ENCODE measurements around the gene KCNAB1. TPM values are rescaled to one million over a fixed set of nuclear protein-coding genes. Genes with fewer than 3 reads are reported as not detected.

KCNAB1 gene
- total and polyA plus RNA-seq, 2 of the 8 experiments (the other 6 are each of a cell fraction or from before 2014, with no cell fraction given) = 0.51 to 2.3 TPM

DNA sequence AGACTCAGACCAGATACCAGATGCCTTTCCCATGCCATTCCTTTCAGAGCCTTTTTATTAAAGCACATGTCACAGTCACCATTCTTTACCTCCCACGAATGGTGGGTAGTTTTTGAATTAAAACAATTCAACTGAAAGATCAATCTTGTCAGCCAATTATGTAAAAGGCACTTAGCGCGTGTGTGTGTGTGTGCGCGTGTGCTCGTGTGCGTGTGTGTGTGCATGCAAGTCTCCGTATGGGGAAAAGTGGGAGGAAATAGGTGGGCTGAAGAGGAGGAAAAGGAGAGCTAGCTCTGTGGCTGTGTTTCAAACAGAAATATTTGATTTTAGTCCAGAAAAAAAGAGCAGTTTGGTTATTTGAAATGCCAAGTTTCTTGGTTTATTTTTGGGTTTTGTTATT lies 177.2 kb downstream of the KCNAB1 start:
- POLR2A ChIA-PET (ENCODE audit: partially characterized antibody) = no interaction called here

More for the DNA sequence above, 177.2 kb downstream of the KCNAB1 start:
- H2BK12ac ChIP-seq (ENCODE audit: low read depth, low read length) = no peak overlapping the region
- no peaks in the 10 kb centered on the region for H3K23me2 ChIP-seq (ENCODE audit: low read depth, low read length)
- H3K4ac ChIP-seq (replicated peaks; ENCODE audit: insufficient read length, low read depth, low read length) = no peak overlapping the region
- no peaks in the 10 kb centered on the region for H3K79me2 ChIP-seq (ENCODE audit: control insufficient read depth in 1 of 2, insufficient read depth in 2 of 2, low read length in 2 of 2)
- H4K8ac ChIP-seq (ENCODE audit: extremely low read depth, insufficient read depth, low read length) = no peak overlapping the region
- H4K20me1 ChIP-seq (replicated peaks in 1 of 2; ENCODE audit: control insufficient read depth in 1 of 2, insufficient read depth in 2 of 2, low read length in 2 of 2) = no peaks in the 10 kb centered on the region
- H2BK15ac ChIP-seq (ENCODE audit: low read length) = no peak overlapping the region
- H3K9ac ChIP-seq (replicated peaks in 1 of 4; ENCODE audit: extremely low read depth in 1 of 4, low read depth in 3 of 4, low read length in 3 of 4) = no peak overlapping the region
- no peak overlapping the region for H2AK5ac ChIP-seq (ENCODE audit: low read depth, low read length)
- H3K4me3 ChIP-seq (ENCODE audit: extremely low read depth in 1 of 4, insufficient read depth in 2 of 4, low read depth in 3 of 4, low read length in 4 of 4) = no peak overlapping the region
- peaks cover 0 to 11% (median 2%) of the 10 kb centered on the region in 4 experiments; a peak in 6 of 7 replicates for H3K27me3 ChIP-seq (replicated peaks in 1 of 4; ENCODE audit: control insufficient read depth in 3 of 4, extremely low read depth in 1 of 4, insufficient read depth in 3 of 4, low read length in 3 of 4)
- 92% methylated on average over 8 of the region's 8 CpGs; no CpG with 5 or more reads in 1 of the 2 experiments for WGBS, 2 experiments (ENCODE audit: extremely low coverage in 1 of 2, insufficient coverage in 1 of 2, insufficient read length in 1 of 2, insufficient replicate concordance in 2 of 2, low coverage in 1 of 2, low lambda C conversion rate in 2 of 2, missing lambda C conversion rate in 1 of 2)
- no peak overlapping the region for H3K56ac ChIP-seq (replicated peaks; ENCODE audit: insufficient read length, low read depth, low read length)
- no peak overlapping the region for H4K5ac ChIP-seq (ENCODE audit: insufficient read length, low read depth, low read length)
- DNase-seq (ENCODE audit: low read depth in 1 of 2, low spot score in 2 of 2) (no peak), FAIRE-seq (no peak)
- no peak overlapping the region for H3K4me2 ChIP-seq (ENCODE audit: insufficient read depth in 1 of 2, low read depth in 2 of 2, low read length in 2 of 2)
- no peak overlapping the region for H3K18ac ChIP-seq (ENCODE audit: extremely low read depth, low read length)
- TF ChIP-seq TAF1 (IDR thresholded peaks at IDR 0.05; ENCODE audit: low read depth, low read length) (no peak), TEAD4 (IDR thresholded peaks at IDR 0.05; ENCODE audit: low read depth, low read length) (no peak), JUN (IDR thresholded peaks at IDR 0.05; ENCODE audit: low read depth, low read length) (no peak), CBX5 (IDR thresholded peaks at IDR 0.05; ENCODE audit: low read depth, low read length) (no peak), SAP30 (IDR thresholded peaks at IDR 0.05; ENCODE audit: insufficient read depth, insufficient replicate concordance, low read length) (no peak), TCF12 (IDR thresholded peaks at IDR 0.05; ENCODE audit: low read depth, low read length) (no peak), ZNF274 (IDR thresholded peaks at IDR 0.05; ENCODE audit: borderline replicate concordance, extremely low read depth, low read length) (no peak)
- H3K4me1 ChIP-seq (replicated peaks in 1 of 4; ENCODE audit: control insufficient read depth in 3 of 4, insufficient read depth in 4 of 4, low read length in 3 of 4) = no peaks in the 10 kb centered on the region
- no peaks in the 10 kb centered on the region for H3K79me1 ChIP-seq (ENCODE audit: low read depth, low read length)
- no peak overlapping the region for H2BK120ac ChIP-seq (replicated peaks; ENCODE audit: low read depth, low read length)
- H3K23ac ChIP-seq (ENCODE audit: insufficient read length) = no peak overlapping the region
- H3K36me3 ChIP-seq (ENCODE audit: control insufficient read depth in 2 of 4, insufficient read depth in 4 of 4, low read length in 3 of 4) = no peaks in the 10 kb centered on the region
- H4K91ac ChIP-seq (replicated peaks; ENCODE audit: insufficient read length, low read length) = no peak overlapping the region
- H3K27ac ChIP-seq (ENCODE audit: low read depth, low read length) = no peak overlapping the region
- no peak overlapping the region for H2BK20ac ChIP-seq (ENCODE audit: low read length)
- H3K14ac ChIP-seq (ENCODE audit: insufficient read length) = no peak overlapping the region
- CTCF ChIA-PET (ENCODE audit: partially characterized antibody) = no interaction called here
- H2AFZ ChIP-seq (ENCODE audit: low read length) = no peak overlapping the region
- H3K9me3 ChIP-seq (ENCODE audit: insufficient read depth in 2 of 2, low read depth in 1 of 2, low read length in 1 of 2) = no peaks in the 10 kb centered on the region
- no peak overlapping the region for H2BK5ac ChIP-seq (ENCODE audit: low read depth, low read length)

Measured in H1 (cell line).